ENCODE data around the gene SMIM24. TPM values are rescaled to one million over a fixed set of nuclear protein-coding genes. Genes with fewer than 3 reads are reported as not detected.

SMIM24 gene
- polyA plus RNA-seq, 2 of the 4 experiments (the other 2 are of a cell fraction): 1.0 to 1.2 TPM

GRCh38 chr19:3499738-3500428 lies 19.6 kb upstream of the SMIM24 start:
- WGBS (ENCODE audit: missing lambda C conversion rate): 30% methylated on average over 16 of the region's 18 CpGs
- CTCF ChIA-PET: interaction anchor here (1.1 to 5.2 kb wide), 3 partner anchors 10 to 195 kb away, joined by 3 to 32 read pairs (median 4); partner anchors contain the start of gene SMIM44

GRCh38 chr19:3497757-3498520 lies 17.6 kb upstream of the SMIM24 start:
- TF ChIP-seq RNF2 (IDR thresholded peaks at IDR 0.05; ENCODE audit: borderline replicate concordance, low read depth): no peak
- no peak for TF ChIP-seq CTCF (IDR thresholded peaks at IDR 0.05)
- no peak for TF ChIP-seq SMC3 (IDR thresholded peaks at IDR 0.05)
- TF ChIP-seq ZFP36 (IDR thresholded peaks at IDR 0.05; ENCODE audit: borderline replicate concordance, partially characterized antibody): no peak
- no peak for TF ChIP-seq HMGXB4 (CRISPR knock-in tag; IDR thresholded peaks at IDR 0.05; ENCODE audit: borderline replicate concordance)
- TF ChIP-seq CBX2 (IDR thresholded peaks at IDR 0.05; ENCODE audit: borderline replicate concordance, low read depth): no peak
- TF ChIP-seq HEYL (CRISPR knock-in tag; IDR thresholded peaks at IDR 0.05): no peak
- no peak for TF ChIP-seq ZSCAN20 (CRISPR knock-in tag; IDR thresholded peaks at IDR 0.05)
- no peak for TF ChIP-seq FOSB (CRISPR knock-in tag; IDR thresholded peaks at IDR 0.05)
- WGBS (ENCODE audit: missing lambda C conversion rate): 94% methylated on average over 5 of the region's 5 CpGs
- Histone ChIP-seq H3K27ac (no peak overlapping the region), H3K4me3 (no peak overlapping the region), H3K9me3 (no peaks in the 10 kb centered on the region), H3K4me1 (peaks cover 8% of the 10 kb centered on the region; the same call in 1 of the 3 replicates), H3K4me2 (no peak overlapping the region)
- ChIA-PET CTCF (interaction anchor here (0.6 to 5.2 kb wide), 3 partner anchors 12 to 198 kb away, joined by 3 to 32 read pairs (median 9); partner anchors contain the start of gene SMIM44), POLR2A (no interaction called here)
- ATAC-seq (no peak), FAIRE-seq (no peak), DNase-seq (ENCODE audit: low read depth in 1 of 2, low spot score in 1 of 2) (no peak)

More at GRCh38 chr19:3499738-3500428, 19.6 kb upstream of the SMIM24 start:
- H3K9me3 ChIP-seq: no peaks in the 10 kb centered on the region
- DNase-seq (ENCODE audit: low read depth in 1 of 2, low spot score in 1 of 2): no peak
- peak; percentile 35 to 47; a peak in 5 of 6 replicates for ATAC-seq
- H3K4me2 ChIP-seq: peak overlapping the region; percentile 99
- no peak for TF ChIP-seq BHLHE40 (IDR thresholded peaks at IDR 0.05; ENCODE audit: low read depth, low read length)
- 0 out of 2 replicates have a peak, but pooled peaks have one; percentile 46 for TF ChIP-seq KDM1A (IDR thresholded peaks at IDR 0.05; ENCODE audit: low read depth)
- peak overlapping the region; percentile 96 to 99 for H3K27ac ChIP-seq
- FAIRE-seq: no peak
- POLR2A ChIA-PET: no interaction called here
- H3K4me3 ChIP-seq: peak overlapping the region; percentile 93
- H3K4me1 ChIP-seq: peaks cover 10% of the 10 kb centered on the region; the same call in 2 of the 3 replicates

GRCh38 chr19:3496392-3497273 lies 16.3 kb upstream of the SMIM24 start:
- no peak for TF ChIP-seq ATOH8 (CRISPR knock-in tag; IDR thresholded peaks at IDR 0.05; ENCODE audit: low read depth)
- peak; percentile 13 for TF ChIP-seq ZFP36 (IDR thresholded peaks at IDR 0.05; ENCODE audit: borderline replicate concordance, partially characterized antibody)
- TF ChIP-seq SMC3 (IDR thresholded peaks at IDR 0.05): no peak
- TF ChIP-seq NR3C1 (IDR thresholded peaks at IDR 0.05): no peak
- Histone ChIP-seq H3K4me2 (no peak overlapping the region), H3K27ac (no peak overlapping the region), H3K4me3 (no peak overlapping the region), H3K9me3 (no peaks in the 10 kb centered on the region), H3K4me1 (peaks cover 8% of the 10 kb centered on the region; the same call in 1 of the 3 replicates)
- DNase-seq (ENCODE audit: low read depth in 1 of 2, low spot score in 1 of 2) (no peak), ATAC-seq (no peak), FAIRE-seq (no peak)
- ChIA-PET CTCF (interaction anchor here (1.9 to 5.2 kb wide), 2 partner anchors 11 to 24 kb away, joined by 9 to 32 read pairs; partner anchors contain the start of gene SMIM44), POLR2A (no interaction called here)
- 95% methylated on average over 15 of the region's 32 CpGs for WGBS (ENCODE audit: missing lambda C conversion rate)

All from A549 (cell line).